Mesodermal cell (in vitro differentiated cells): ENCODE results near the gene DNAH11.
A peak's percentile ranks its signal among the peaks of the same experiment; 100 is the strongest.
"Not testable (repeated sequence)": the region's sequence is repeated elsewhere in the genome, so short reads cannot be mapped to it uniquely, and the experiment has no call there.

Experiments
- H3K27ac ChIP-seq: 2 replicates; pipeline ENCODE4 v1.7.0; 2013; ENCODE audit warnings: mild to moderate bottlenecking, low read depth, low read length, moderate library complexity; ENCODE audit not compliant: severe bottlenecking
- H3K36me3 ChIP-seq: 2 replicates; pipeline ENCODE4 v1.7.1; 2013; ENCODE audit warnings: mild to moderate bottlenecking, low read length, moderate library complexity; ENCODE audit not compliant: control insufficient read depth, insufficient read depth
- H3K4me1 ChIP-seq: one replicate; pipeline ENCODE4 v1.7.1; 2013; ENCODE audit warnings: mild to moderate bottlenecking, low read length; ENCODE audit not compliant: insufficient read depth, control insufficient read depth, poor library complexity, severe bottlenecking
- H3K4me3 ChIP-seq: 2 replicates; pipeline ENCODE4 v1.7.0; 2013; ENCODE audit warnings: low read length, control low read depth, mild to moderate bottlenecking; ENCODE audit not compliant: insufficient read depth, poor library complexity, severe bottlenecking; ENCODE audit errors: extremely low read depth
- H3K9me3 ChIP-seq: 2 replicates; pipeline ENCODE4 v1.7.1; 2013; ENCODE audit warnings: mild to moderate bottlenecking, low read length, moderate library complexity; ENCODE audit not compliant: control insufficient read depth
- WGBS, 2 experiments: methylation state at CpG; one replicate each; pipeline ENCODE4 v1.1.5; 2013; ENCODE audit warnings: missing lambda C conversion rate in 2 of 2; ENCODE audit not compliant: insufficient coverage in 2 of 2; 5-methylcytosine and 5-hydroxymethylcytosine counted together

Gene DNAH11

GRCh38 chr7:21670496-21670895 is 127.7 kb downstream of the DNAH11 start:
- Histone ChIP-seq H3K4me3 (no peak overlapping the region), H3K4me1 (peaks cover 10% of the 10 kb centered on the region), H3K9me3 (no peaks in the 10 kb centered on the region), H3K27ac (no peak overlapping the region), H3K36me3 (no peaks in the 10 kb centered on the region)
- WGBS, 2 experiments = no CpG with 5 or more reads among the region's 3 CpGs

DNA sequence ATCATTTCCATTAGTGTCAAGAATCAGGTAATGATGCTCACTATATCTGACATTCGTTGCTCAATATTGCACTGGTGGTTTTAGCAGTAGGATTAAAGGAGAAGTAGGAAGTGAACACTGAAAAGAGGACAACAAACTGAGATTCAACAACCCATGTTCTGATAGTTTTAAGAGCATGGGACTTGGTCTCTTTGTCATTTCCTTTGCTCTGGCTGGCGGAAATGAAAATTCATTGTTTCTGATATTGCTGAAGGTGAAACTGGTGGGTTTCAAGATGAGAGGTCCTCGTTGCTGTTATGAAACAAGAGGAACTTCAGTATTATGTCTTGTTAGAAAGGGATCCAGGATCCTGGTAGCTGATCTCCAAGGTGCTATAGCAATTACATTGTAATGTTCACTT is 129.0 kb downstream of the DNAH11 start:
- peaks cover 18% of the 10 kb centered on the region for H3K4me1 ChIP-seq
- 96% methylated on average over 2 of the region's 3 CpGs; no CpG with 5 or more reads in 1 of the 2 experiments for WGBS, 2 experiments
- no peaks in the 10 kb centered on the region for H3K9me3 ChIP-seq
- no peak overlapping the region for H3K27ac ChIP-seq
- no peak overlapping the region for H3K4me3 ChIP-seq
- no peaks in the 10 kb centered on the region for H3K36me3 ChIP-seq

GRCh38 chr7:21675255-21675654 is 132.4 kb downstream of the DNAH11 start:
- WGBS, 2 experiments = 72 to 78% methylated on average over 2 to 3 of the region's 3 CpGs
- H3K9me3 ChIP-seq = no peaks in the 10 kb centered on the region
- peak overlapping the region; percentile 79 for H3K27ac ChIP-seq
- peaks cover 18% of the 10 kb centered on the region for H3K4me1 ChIP-seq
- no peaks in the 10 kb centered on the region for H3K36me3 ChIP-seq
- H3K4me3 ChIP-seq = no peak overlapping the region

DNA sequence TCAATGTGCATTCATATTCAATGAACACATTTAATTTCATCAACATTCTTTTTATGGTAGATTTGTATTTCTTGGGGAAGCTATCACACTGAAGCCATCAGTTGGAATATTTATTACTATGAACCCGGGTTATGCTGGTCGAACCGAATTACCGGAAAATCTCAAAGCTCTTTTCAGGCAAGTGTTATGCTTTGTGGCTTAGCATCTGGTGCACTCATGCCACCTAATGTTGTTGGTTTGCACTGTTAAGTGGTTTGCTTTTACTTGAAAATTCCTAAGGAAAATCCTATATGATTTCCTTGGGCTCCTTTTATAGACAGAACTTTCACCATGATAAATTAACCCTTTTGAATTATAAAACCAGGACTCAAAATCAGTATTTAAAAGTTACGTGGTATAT is 147.9 kb downstream of the DNAH11 start:
- H3K36me3 ChIP-seq = no peaks in the 10 kb centered on the region
- no peaks in the 10 kb centered on the region for H3K4me1 ChIP-seq
- 95% methylated on average over 4 of the region's 5 CpGs; no CpG with 5 or more reads in 1 of the 2 experiments for WGBS, 2 experiments

DNA sequence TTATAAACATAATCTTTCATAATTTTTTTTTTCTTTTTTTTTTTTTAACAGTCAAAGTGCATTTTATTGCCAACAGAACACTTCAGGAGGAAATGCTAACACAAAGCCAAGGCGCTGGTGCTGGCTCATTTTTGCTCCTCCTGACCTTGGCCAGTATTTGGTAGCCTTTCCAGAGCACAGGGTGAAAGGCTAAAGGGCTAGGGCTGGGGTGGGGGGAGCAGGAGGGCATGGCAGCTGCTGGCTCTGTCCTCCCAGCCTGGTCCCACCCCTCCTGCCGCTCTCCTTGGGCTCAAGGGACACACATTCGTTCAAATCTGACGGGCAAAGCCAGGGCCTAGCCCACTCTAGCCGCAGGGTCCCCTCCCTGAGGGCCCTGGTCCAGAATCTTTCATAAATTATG is 148.3 kb downstream of the DNAH11 start:
- H3K27ac ChIP-seq, H3K9me3 ChIP-seq, H3K4me3 ChIP-seq, H3K4me1 ChIP-seq, H3K36me3 ChIP-seq: not testable (repeated sequence)
- no CpG with 5 or more reads among the region's 5 CpGs for WGBS, 2 experiments

More for the DNA sequence above, 147.9 kb downstream of the DNAH11 start:
- Histone ChIP-seq H3K9me3 (no peaks in the 10 kb centered on the region), H3K4me3 (no peak overlapping the region), H3K27ac (no peak overlapping the region)

GRCh38 chr7:21700587-21700986 is 157.7 kb downstream of the DNAH11 start:
- not testable (repeated sequence) for H3K27ac ChIP-seq, H3K4me1 ChIP-seq, H3K9me3 ChIP-seq, H3K4me3 ChIP-seq, H3K36me3 ChIP-seq
- WGBS, 2 experiments = 80% methylated on average over 1 of the region's 1 CpG; no CpG with 5 or more reads in 1 of the 2 experiments

- no peaks in the 10 kb centered on the region for H3K9me3 ChIP-seq
- no peak overlapping the region for H3K4me3 ChIP-seq
- H3K36me3 ChIP-seq = no peaks in the 10 kb centered on the region
- H3K27ac ChIP-seq = no peak overlapping the region
- no peaks in the 10 kb centered on the region for H3K4me1 ChIP-seq
- 88 to 92% methylated on average over 2 to 3 of the region's 3 CpGs for WGBS, 2 experiments
Observed at GRCh38 chr7:21702303-21702702, 159.5 kb downstream of the DNAH11 start.

GRCh38 chr7:21704359-21704758 is 161.5 kb downstream of the DNAH11 start:
- Histone ChIP-seq H3K9me3 (no peaks in the 10 kb centered on the region), H3K4me1 (no peaks in the 10 kb centered on the region), H3K4me3 (no peak overlapping the region), H3K36me3 (no peaks in the 10 kb centered on the region), H3K27ac (no peak overlapping the region)
- WGBS, 2 experiments = 79 to 87% methylated on average over 2 to 4 of the region's 4 CpGs

GRCh38 chr7:21706131-21706530 is 163.3 kb downstream of the DNAH11 start:
- H3K36me3 ChIP-seq = no peaks in the 10 kb centered on the region
- 97 to 100% methylated on average over 1 to 2 of the region's 3 CpGs for WGBS, 2 experiments
- no peak overlapping the region for H3K27ac ChIP-seq
- H3K9me3 ChIP-seq = no peaks in the 10 kb centered on the region
- no peaks in the 10 kb centered on the region for H3K4me1 ChIP-seq
- no peak overlapping the region for H3K4me3 ChIP-seq

GRCh38 chr7:21707566-21707965 is 164.7 kb downstream of the DNAH11 start:
- H3K9me3 ChIP-seq = no peaks in the 10 kb centered on the region
- WGBS, 2 experiments = 94 to 97% methylated on average over 2 to 3 of the region's 7 CpGs
- no peaks in the 10 kb centered on the region for H3K36me3 ChIP-seq
- no peak overlapping the region for H3K4me3 ChIP-seq
- no peaks in the 10 kb centered on the region for H3K4me1 ChIP-seq
- H3K27ac ChIP-seq = no peak overlapping the region

DNA sequence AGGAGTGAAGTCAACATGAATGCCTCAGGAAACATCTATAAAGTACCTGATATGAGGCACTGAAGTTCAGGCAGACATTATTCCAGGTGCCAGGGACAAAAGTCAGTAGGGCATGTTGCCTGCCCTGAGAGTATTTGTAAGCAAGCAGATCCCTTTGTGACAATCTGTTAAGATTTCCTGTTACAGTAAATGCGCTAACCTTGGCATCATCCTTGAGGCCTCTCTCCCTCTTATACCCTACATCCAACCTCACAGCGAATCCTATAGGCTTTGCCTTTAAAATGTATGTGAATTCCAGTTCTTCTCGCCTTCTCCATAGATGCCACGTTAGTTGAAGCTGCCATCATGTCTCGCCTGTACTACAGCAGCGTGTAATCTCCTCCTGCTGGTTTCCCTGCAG is 165.3 kb downstream of the DNAH11 start:
- H3K4me3 ChIP-seq = no peak overlapping the region
- no peak overlapping the region for H3K27ac ChIP-seq
- no peaks in the 10 kb centered on the region for H3K4me1 ChIP-seq
- no peaks in the 10 kb centered on the region for H3K36me3 ChIP-seq
- H3K9me3 ChIP-seq = no peaks in the 10 kb centered on the region
- 97 to 100% methylated on average over 5 of the region's 6 CpGs for WGBS, 2 experiments
